ENCODE results near the gene NACC2. TPM values are rescaled to one million over a fixed set of nuclear protein-coding genes. Genes with fewer than 3 reads are reported as not detected.

NACC2 gene
- total RNA-seq, 1 donor from 2014 or later, result 7.0 TPM

Other genes with a start within 250 kb of the NACC2 start
- 52.7 TPM for gene CAMSAP1, start 187.7 kb downstream of the NACC2 start, total RNA-seq
- 42.6 TPM for gene UBAC1, start 133.9 kb downstream of the NACC2 start, total RNA-seq
- gene TMEM250, start 23.6 kb upstream of the NACC2 start, total RNA-seq, result 32.6 TPM
- 0.08 TPM for gene LHX3, start 109.8 kb upstream of the NACC2 start, total RNA-seq
- 3.0 TPM for gene QSOX2, start 150.5 kb upstream of the NACC2 start, total RNA-seq
- not detected for gene CCDC187, start 208.8 kb upstream of the NACC2 start, total RNA-seq
- gene GPSM1, start 232.2 kb upstream of the NACC2 start, total RNA-seq, result 1.2 TPM

Measured in esophagus mucosa (tissue), 1 donor.